NT2/D1 (cell line): Measurements from ENCODE around the gene TAF13.

Source experiments
- DNase-seq: peaks from one replicate; pipeline ENCODE4 v3.0.0-alpha.2; 2011; ENCODE audit warnings: low read depth, low spot score
- H3K27me3 ChIP-seq: 2 replicates; pipeline ENCODE4 v1.6.0; 2011; ENCODE audit warnings: mild to moderate bottlenecking; ENCODE audit not compliant: insufficient read length, insufficient read depth
- H3K36me3 ChIP-seq: 2 replicates; pipeline ENCODE4 v1.6.1; 2011; ENCODE audit warnings: mild to moderate bottlenecking, low read length, mixed read lengths; ENCODE audit not compliant: insufficient read depth, insufficient read length
- H3K4me1 ChIP-seq: 2 replicates; pipeline ENCODE4 v1.5.1; 2011; ENCODE audit not compliant: insufficient read depth, insufficient read length
- H3K4me3 ChIP-seq: 2 replicates; pipeline ENCODE4 v1.5.1; 2011; ENCODE audit warnings: low read depth; ENCODE audit not compliant: insufficient read length
- H3K9ac ChIP-seq: 2 replicates; pipeline ENCODE4 v1.6.0; 2011; ENCODE audit warnings: low read depth; ENCODE audit not compliant: insufficient read length
- H3K9me3 ChIP-seq: 2 replicates; pipeline ENCODE4 v1.5.1; 2011; ENCODE audit warnings: mild to moderate bottlenecking, low read length; ENCODE audit not compliant: insufficient read depth
- SUZ12 ChIP-seq: IDR thresholded peaks from 2 replicates; pipeline ENCODE4 v1.6.1; 2011; ENCODE audit not compliant: insufficient read length, insufficient read depth; ENCODE audit errors: extremely low read depth
- YY1 ChIP-seq: IDR thresholded peaks from 2 replicates; pipeline ENCODE4 v1.6.1; 2011; ENCODE audit not compliant: insufficient read length, insufficient read depth
- ZNF274 ChIP-seq: IDR thresholded peaks from 2 replicates; pipeline ENCODE4 v1.6.1; 2011; ENCODE audit warnings: mild to moderate bottlenecking, low read depth, low read length

The TAF13 gene

DNA sequence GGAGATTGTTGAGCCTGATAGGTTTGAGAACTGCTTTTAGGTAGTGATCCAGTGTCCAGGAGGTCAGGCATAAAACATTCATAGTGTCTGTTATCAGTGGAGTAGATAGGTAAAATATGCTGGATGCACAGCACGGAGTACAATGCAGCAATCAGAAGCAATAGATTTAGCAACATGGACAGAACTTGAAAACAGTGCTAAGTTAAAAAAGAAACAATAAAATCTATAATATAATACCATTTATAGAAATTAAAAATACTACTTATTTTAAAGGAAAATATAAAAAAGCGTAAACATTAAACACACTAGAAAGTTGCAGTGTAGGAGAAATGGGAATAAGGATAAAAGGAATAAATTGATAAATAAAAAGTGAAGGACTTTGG is 3.4 kb upstream of the TAF13 start:
- H3K9ac ChIP-seq: no peak overlapping the region
- TF ChIP-seq YY1 (no peak), ZNF274 (no peak)
- no peaks in the 10 kb centered on the region for H3K9me3 ChIP-seq
- no peak overlapping the region for H3K4me3 ChIP-seq
- no peaks in the 10 kb centered on the region for H3K4me1 ChIP-seq
- H3K36me3 ChIP-seq: peaks cover 3% of the 10 kb centered on the region
- DNase-seq: no peak
- H3K27me3 ChIP-seq: no peaks in the 10 kb centered on the region

DNA sequence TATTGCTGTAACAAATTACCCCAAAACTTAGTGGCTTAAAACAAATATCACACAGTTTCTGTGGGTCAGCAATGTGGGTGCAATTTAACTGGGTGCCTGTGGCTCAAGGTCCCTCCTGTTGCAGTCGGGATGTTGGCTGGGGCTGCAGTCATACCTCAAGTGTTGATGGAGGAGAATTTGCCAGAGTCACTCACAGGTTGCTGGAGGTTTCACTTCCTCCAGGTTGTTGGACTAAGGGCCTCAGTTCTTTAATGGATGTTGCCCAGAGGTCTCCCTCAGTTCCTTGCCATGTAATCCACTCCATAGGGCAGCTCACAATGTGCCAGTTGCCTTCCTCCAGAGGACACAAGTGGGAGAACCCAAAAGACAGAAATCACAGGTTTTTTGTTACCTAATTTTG is 2.5 kb upstream of the TAF13 start:
- peaks cover 6% of the 10 kb centered on the region; the same call in 1 of the 2 replicates for H3K9me3 ChIP-seq
- H3K9ac ChIP-seq: no peak overlapping the region
- H3K36me3 ChIP-seq: peaks cover 10% of the 10 kb centered on the region
- H3K4me1 ChIP-seq: no peaks in the 10 kb centered on the region
- H3K27me3 ChIP-seq: no peaks in the 10 kb centered on the region
- H3K4me3 ChIP-seq: no peak overlapping the region
- DNase-seq: no peak
- no peak for TF ChIP-seq YY1
- no peak for TF ChIP-seq SUZ12

DNA sequence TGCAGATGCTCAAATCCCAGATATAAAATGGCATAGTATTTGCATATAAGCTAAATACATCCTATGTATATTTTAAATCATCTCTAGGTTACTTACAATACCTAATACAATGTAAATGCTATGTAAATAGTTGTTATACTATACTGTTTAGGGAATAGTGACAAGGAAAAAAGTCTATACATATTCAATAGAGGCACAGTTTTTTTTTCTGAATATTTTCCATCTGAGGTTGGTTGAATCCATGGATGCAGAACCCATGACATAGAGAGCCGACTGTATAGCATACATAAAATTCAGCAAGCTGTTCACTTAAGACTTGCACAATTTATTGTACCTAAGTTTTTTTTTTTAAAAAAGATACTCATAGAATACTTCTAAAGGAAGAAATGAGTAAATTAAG is 6.5 kb downstream of the TAF13 start:
- TF ChIP-seq ZNF274 (no peak), YY1 (no peak), SUZ12 (no peak)
- H3K27me3 ChIP-seq: no peaks in the 10 kb centered on the region

DNA sequence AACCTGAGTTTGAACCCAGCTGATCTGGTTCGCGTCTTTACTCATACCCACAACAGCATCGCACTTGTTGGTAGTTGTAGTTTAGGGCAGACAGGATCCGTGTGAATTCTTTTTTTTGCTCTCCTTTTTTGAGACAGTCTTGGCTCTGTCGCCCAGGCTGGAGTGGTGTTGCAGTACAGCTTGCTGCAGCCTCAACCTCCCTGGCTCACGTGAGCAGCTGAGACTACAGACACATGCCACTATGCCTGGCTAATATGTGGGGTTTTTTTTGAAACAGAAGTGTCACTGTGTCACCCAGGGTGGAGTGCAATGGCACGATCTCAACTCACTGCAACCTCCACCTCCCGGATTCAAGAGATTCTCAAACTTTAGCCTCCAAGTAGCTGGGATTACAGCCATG is 7.9 kb downstream of the TAF13 start:
- TF ChIP-seq YY1: no peak
- TF ChIP-seq ZNF274: no peak
- TF ChIP-seq SUZ12: no peak
- DNase-seq: no peak
- peaks cover 75% of the 10 kb centered on the region for H3K36me3 ChIP-seq

More for the DNA sequence above, 6.5 kb downstream of the TAF13 start:
- DNase-seq: no peak
- H3K4me1 ChIP-seq: peaks cover 2% of the 10 kb centered on the region
- no peak overlapping the region for H3K4me3 ChIP-seq
- peaks cover 78% of the 10 kb centered on the region for H3K36me3 ChIP-seq
- peaks cover 6% of the 10 kb centered on the region; the same call in 1 of the 2 replicates for H3K9me3 ChIP-seq
- H3K9ac ChIP-seq: no peak overlapping the region

DNA sequence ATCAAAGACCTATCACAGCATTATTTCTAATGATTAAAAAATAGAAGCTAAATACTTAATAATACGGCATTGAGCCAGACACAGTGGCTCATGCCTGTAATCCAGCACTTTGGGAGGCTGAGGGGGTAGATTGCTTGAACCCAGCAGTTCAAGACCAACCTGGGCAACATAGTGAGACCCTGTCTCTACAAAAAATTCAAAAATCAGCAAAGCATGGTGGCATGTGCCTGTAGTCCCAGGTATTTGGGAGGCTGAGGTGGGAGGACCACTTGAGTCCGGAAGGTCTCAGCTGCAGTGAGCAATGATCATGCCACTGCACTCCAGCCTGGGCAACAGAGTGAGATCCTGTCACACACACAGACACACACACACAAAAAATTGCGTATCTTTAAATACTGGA is 10.7 kb downstream of the TAF13 start:
- peaks cover 59% of the 10 kb centered on the region for H3K36me3 ChIP-seq
- H3K9me3 ChIP-seq: no peaks in the 10 kb centered on the region
- H3K9ac ChIP-seq: no peak overlapping the region
- no peak for DNase-seq
- TF ChIP-seq ZNF274 (no peak), SUZ12 (no peak), YY1 (no peak)
- H3K4me1 ChIP-seq: peaks cover 2% of the 10 kb centered on the region
- no peak overlapping the region for H3K4me3 ChIP-seq
- no peaks in the 10 kb centered on the region for H3K27me3 ChIP-seq

More for the DNA sequence above, 7.9 kb downstream of the TAF13 start:
- Histone ChIP-seq H3K4me3 (no peak overlapping the region), H3K4me1 (peaks cover 2% of the 10 kb centered on the region), H3K27me3 (no peaks in the 10 kb centered on the region), H3K9ac (no peak overlapping the region), H3K9me3 (no peaks in the 10 kb centered on the region; the same call in 1 of the 2 replicates)

DNA sequence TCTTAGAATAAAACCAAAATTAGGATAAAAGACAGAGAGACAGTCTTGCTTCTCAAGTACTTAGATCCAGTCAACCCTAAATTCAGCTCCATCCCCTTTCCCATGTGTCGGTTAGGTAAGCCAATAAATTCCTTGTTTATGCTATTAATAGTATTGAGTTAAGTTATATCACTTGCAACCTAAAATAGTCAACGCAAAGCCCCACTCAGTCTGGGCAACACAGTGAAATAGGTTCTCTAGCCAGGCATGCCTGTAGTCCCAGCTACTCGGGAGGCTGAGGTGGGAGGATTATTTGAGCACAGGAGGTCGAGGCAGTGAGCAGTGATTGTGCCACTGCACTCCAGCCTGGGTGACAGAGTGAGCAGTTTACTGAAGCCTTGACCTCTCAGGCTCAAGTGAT is 14.6 kb downstream of the TAF13 start:
- no peak overlapping the region for H3K9ac ChIP-seq
- H3K4me1 ChIP-seq: no peaks in the 10 kb centered on the region
- H3K36me3 ChIP-seq: peaks cover 24% of the 10 kb centered on the region
- H3K4me3 ChIP-seq: no peak overlapping the region
- H3K9me3 ChIP-seq: no peaks in the 10 kb centered on the region
- no peaks in the 10 kb centered on the region for H3K27me3 ChIP-seq
- DNase-seq: no peak
- TF ChIP-seq YY1 (no peak), SUZ12 (no peak), ZNF274 (no peak)

DNA sequence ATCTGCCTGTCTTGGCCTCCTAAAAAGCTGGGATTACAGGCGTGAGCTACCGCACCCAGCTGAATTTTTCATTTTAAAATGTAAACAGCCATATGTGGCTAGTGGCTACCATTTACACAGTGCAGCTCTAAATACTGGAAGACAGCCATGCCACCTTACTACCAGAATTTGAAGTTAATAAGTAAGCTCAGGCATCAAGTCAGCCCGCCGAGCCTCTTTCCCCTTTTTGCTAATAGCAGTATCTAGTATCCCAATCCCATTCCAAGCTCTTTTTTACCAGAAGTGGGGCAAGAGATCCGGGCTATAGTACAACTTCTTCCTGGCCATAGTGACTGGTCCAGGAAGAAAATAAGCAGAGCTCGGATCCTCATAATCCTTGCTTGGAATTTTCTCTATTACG is 15.1 kb downstream of the TAF13 start:
- TF ChIP-seq ZNF274 (no peak), SUZ12 (no peak), YY1 (no peak)
- Histone ChIP-seq H3K4me3 (no peak overlapping the region), H3K9ac (no peak overlapping the region), H3K4me1 (no peaks in the 10 kb centered on the region), H3K9me3 (no peaks in the 10 kb centered on the region), H3K36me3 (peaks cover 24% of the 10 kb centered on the region), H3K27me3 (no peaks in the 10 kb centered on the region)
- DNase-seq: no peak

DNA sequence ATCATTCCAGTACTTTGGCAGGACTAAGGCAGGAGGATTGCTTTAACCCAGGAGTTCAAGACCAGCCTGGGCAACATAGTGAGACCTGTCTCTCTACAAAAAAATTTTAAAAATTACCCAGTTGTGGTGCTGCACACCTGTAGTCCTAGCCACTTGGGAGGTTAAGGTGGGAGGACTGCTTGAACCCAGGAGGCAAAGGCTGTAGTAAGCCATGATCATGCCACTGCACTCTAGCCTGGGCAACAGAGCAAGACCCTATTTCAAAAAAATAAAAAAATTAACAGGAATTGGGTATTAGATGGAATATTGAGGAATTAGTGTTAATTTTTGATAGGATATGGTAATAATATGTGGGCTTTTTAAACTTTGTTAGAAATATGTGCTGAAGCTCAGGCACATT is 16.8 kb downstream of the TAF13 start:
- Histone ChIP-seq H3K9me3 (no peaks in the 10 kb centered on the region), H3K27me3 (no peaks in the 10 kb centered on the region), H3K36me3 (peaks cover 9% of the 10 kb centered on the region), H3K4me3 (no peak overlapping the region), H3K9ac (no peak overlapping the region), H3K4me1 (no peaks in the 10 kb centered on the region)
- TF ChIP-seq ZNF274 (no peak), SUZ12 (no peak), YY1 (no peak)
- DNase-seq: no peak
